HepG2 (cell line): ENCODE measurements around the gene GNA12. TPM values are rescaled to one million over a fixed set of nuclear protein-coding genes. Genes with fewer than 3 reads are reported as not detected.

Experiments
- AGO2 ChIP-seq: fragments of 200-400 bp; formaldehyde crosslinking; optimal IDR thresholded peaks from 2 replicates; pipeline ENCODE3; 2017; ENCODE audit warnings: mild to moderate bottlenecking, low read depth, low read length, moderate library complexity
- KAT8 ChIP-seq: IDR thresholded peaks from 2 replicates; pipeline ENCODE4 v1.6.1; 2016; ENCODE audit warnings: missing genetic modification reagents, missing compliant biosample characterization
- NAIF1 ChIP-seq: sonication (generic); formaldehyde crosslinking; IDR thresholded peaks from 2 replicates; pipeline ENCODE4 v1.5.0; 2020; ENCODE audit warnings: mild to moderate bottlenecking, missing genetic modification reagents, borderline replicate concordance
- NFAT5 ChIP-seq: sonication (generic); formaldehyde crosslinking; IDR thresholded peaks from 2 replicates; pipeline ENCODE4 v1.4.0; 2020; ENCODE audit warnings: missing genetic modification reagents
- NFYC ChIP-seq: IDR thresholded peaks from 2 replicates; pipeline ENCODE4 v1.6.1; 2016; ENCODE audit warnings: missing genetic modification reagents, missing compliant biosample characterization
- POLR2AphosphoS5 ChIP-seq: IDR thresholded peaks from 2 replicates; pipeline ENCODE4 v1.6.1; 2012; ENCODE audit warnings: low read depth, low read length
- SNAPC4 ChIP-seq: sonication (generic); formaldehyde crosslinking; IDR thresholded peaks from 2 replicates; pipeline ENCODE4 v1.4.0; 2020; ENCODE audit warnings: mild to moderate bottlenecking, missing genetic modification reagents
- ZFP82 ChIP-seq: sonication (generic); formaldehyde crosslinking; IDR thresholded peaks from 2 replicates; pipeline ENCODE4 v1.5.1; 2020; ENCODE audit warnings: mild to moderate bottlenecking, missing genetic modification reagents, borderline replicate concordance
- ZNF160 ChIP-seq: sonication (generic); formaldehyde crosslinking; IDR thresholded peaks from 2 replicates; pipeline ENCODE4 v1.8.0; 2022; ENCODE audit warnings: mild to moderate bottlenecking, inconsistent platforms, missing genetic modification reagents
- ZNF256 ChIP-seq: sonication (generic); formaldehyde crosslinking; conservative IDR thresholded peaks from 2 replicates; pipeline ENCODE4 v1.4.0; 2020; ENCODE audit warnings: missing genetic modification reagents
- ZNF382 ChIP-seq: sonication (generic); formaldehyde crosslinking; IDR thresholded peaks from 2 replicates; pipeline ENCODE4 v1.5.0; 2020; ENCODE audit warnings: missing genetic modification reagents, mild to moderate bottlenecking, borderline replicate concordance
- ZNF619 ChIP-seq: sonication (generic); formaldehyde crosslinking; IDR thresholded peaks from 2 replicates; pipeline ENCODE4 v1.4.0; 2020; ENCODE audit warnings: mild to moderate bottlenecking, missing genetic modification reagents
- polyA plus RNA-seq, 8 experiments: library from polyadenylated mRNA; depleted of rRNA in 3 of 8; stranded (reverse) in 7 of 8; unstranded in 1 of 8; fragments of >200 nt; fragmentation: Illumina TruSeq in 4 of 8; extraction: Trizol in 4 of 8; gene quantifications; 2 replicates each; pipeline versions ENCODE4 v1.2.1 to v1.2.3, GENCODE V29; 2011 to 2016; ENCODE audit warnings: low read depth in 4 of 8, missing spikeins in 1 of 8, mixed read lengths in 1 of 8; ENCODE audit not compliant: insufficient read depth in 1 of 8
- total RNA-seq, 5 experiments: library from RNA; depleted of rRNA; stranded (reverse); fragments of >200 nt; fragmentation: Illumina TruSeq; extraction: Trizol; gene quantifications; 2 replicates each; pipeline ENCODE4 v1.2.3, GENCODE V29; 2016; ENCODE audit warnings: low read depth in 1 of 5

GNA12 gene
- total and polyA plus RNA-seq, 2 of the 13 experiments (the other 11 are each of a cell fraction or from before 2014, with no cell fraction given) = 16.2 to 50.9 TPM

- TF ChIP-seq NFAT5 (no peak), KAT8 (CRISPR knock-in tag) (no peak), POLR2AphosphoS5 (peak; percentile 47; the same call in 1 of the 2 replicates), ZNF256 (no peak), ZNF619 (no peak), NAIF1 (CRISPR knock-in tag) (no peak), ZNF382 (CRISPR knock-in tag) (no peak), AGO2 (no peak), SNAPC4 (CRISPR knock-in tag) (peak; percentile 99), ZFP82 (CRISPR knock-in tag) (no peak), NFYC (no peak), ZNF160 (no peak)
Observed at GRCh38 chr7:2873686-2874551, 29.8 kb upstream of the GNA12 start (continued).
